Natural killer cell (primary cell): ENCODE results near the gene AKAP6. TPM values are rescaled to one million over a fixed set of nuclear protein-coding genes. Genes with fewer than 3 reads are reported as not detected.

Source experiments
- ATAC-seq, 3 donors: fragments of 150-1000 bp in 2 of 3; fragments of 200-7000 bp in 1 of 3; cut with Tn5 transposase; 1 replicate in 1 of 3; 2 replicates in 2 of 3; pipeline ENCODE4 v1.10.0; 2021; ENCODE audit warnings: mild to moderate bottlenecking in 2 of 3, moderate library complexity in 2 of 3
- DNase-seq, 2 donors: peaks; one replicate each; pipeline versions ENCODE4 v3.0.0 to v3.0.0-alpha.2; 2013 to 2021; ENCODE audit warnings: mixed read lengths in 1 of 2
- H3K27ac ChIP-seq: one replicate; pipeline ENCODE4 v1.5.1; 2013; ENCODE audit warnings: mild to moderate bottlenecking, low read length
- H3K27me3 ChIP-seq: one replicate; pipeline ENCODE4 v1.6.1; 2013; ENCODE audit warnings: low read length; ENCODE audit not compliant: control insufficient read depth, insufficient read depth
- H3K36me3 ChIP-seq: one replicate; pipeline ENCODE4 v1.6.1; 2013; ENCODE audit warnings: low read length; ENCODE audit not compliant: control insufficient read depth, insufficient read depth
- H3K4me1 ChIP-seq: one replicate; pipeline ENCODE4 v1.6.1; 2013; ENCODE audit warnings: low read length; ENCODE audit not compliant: control insufficient read depth, insufficient read depth
- H3K4me3 ChIP-seq: one replicate; pipeline ENCODE4 v1.5.1; 2013; ENCODE audit warnings: low read length
- H3K9me3 ChIP-seq: one replicate; pipeline ENCODE4 v1.6.1; 2013; ENCODE audit warnings: low read length; ENCODE audit not compliant: control insufficient read depth, insufficient read depth
- H3K27ac Mint-ChIP-seq, 2 donors: one replicate each; pipeline ENCODE4 v1.8.0; 2022; ENCODE audit warnings: mild to moderate bottlenecking in 2 of 2, mixed read lengths in 2 of 2, moderate library complexity in 1 of 2
- H3K27me3 Mint-ChIP-seq, 2 donors: one replicate each; pipeline ENCODE4 v1.8.0; 2022; ENCODE audit warnings: low read depth in 2 of 2, mixed read lengths in 2 of 2
- H3K36me3 Mint-ChIP-seq: one replicate; pipeline ENCODE4 v1.8.0; 2022; ENCODE audit warnings: mixed read lengths
- H3K4me1 Mint-ChIP-seq, 2 donors: one replicate each; pipeline ENCODE4 v1.8.0; 2022; ENCODE audit warnings: mixed read lengths in 2 of 2
- H3K4me3 Mint-ChIP-seq: one replicate; pipeline ENCODE4 v1.8.0; 2022; ENCODE audit warnings: mild to moderate bottlenecking, moderate library complexity, mixed read lengths
- H3K9me3 Mint-ChIP-seq, 2 donors: one replicate each; pipeline ENCODE4 v1.8.0; 2022; ENCODE audit warnings: mixed read lengths in 2 of 2
- CTCF ChIP-seq: fragments of 200-600 bp; IDR thresholded peaks from one replicate; pipeline ENCODE4 v1.8.0; 2022; ENCODE audit warnings: antibody characterized with exemption
- WGBS: methylation state at CpG from one replicate; pipeline ENCODE4 v1.1.7; 2013; ENCODE audit warnings: missing lambda C conversion rate; ENCODE audit not compliant: insufficient coverage; 5-methylcytosine and 5-hydroxymethylcytosine counted together
- intact Hi-C: fragments of 100-400 bp; cut with micrococcal nuclease; formaldehyde crosslinking; loops from one replicate; pipeline ENCODE4 v1.14.2; 2022
- total RNA-seq, 4 donors: library from RNA; stranded (reverse); fragments of 120-200 nt in 1 of 4; gene quantifications; one replicate each; pipeline versions ENCODE4 v1.2.3 to v1.2.4, GENCODE V29; 2013 to 2022

The AKAP6 gene
- total RNA-seq, 3 donors from 2014 or later (not counting 1 experiment from before 2014, with no cell fraction given): 0.21 to 1.3 (median 0.80) TPM

DNA sequence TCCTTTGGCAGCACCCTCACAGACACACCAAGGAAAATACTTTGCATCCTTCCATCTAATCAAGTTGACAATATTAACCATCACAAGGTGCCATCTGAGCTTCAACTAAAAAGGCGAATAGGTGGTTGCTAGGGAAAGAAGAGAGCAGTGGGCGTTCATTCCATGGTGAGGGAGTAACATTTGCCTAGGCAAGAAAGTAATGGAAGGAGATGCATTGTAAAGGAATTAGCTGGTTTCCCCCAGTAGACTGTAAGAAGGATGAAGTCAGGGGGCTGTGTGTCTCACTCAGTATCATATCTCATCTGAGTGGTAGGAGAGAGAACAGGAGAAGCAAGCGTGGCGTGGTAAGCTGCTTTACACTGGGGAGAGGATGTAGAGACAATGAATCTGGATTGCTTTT, 34.7 kb downstream of the AKAP6 start:
- no peak for TF ChIP-seq CTCF
- Mint-ChIP-seq H3K36me3 (no peaks in the 10 kb centered on the region), H3K4me3 (no peak overlapping the region), H3K27me3 (peaks cover 3 to 4% of the 10 kb centered on the region in 2 donors), H3K9me3 (peaks cover 0 to 7% of the 10 kb centered on the region in 2 donors), H3K4me1 (no peaks in the 10 kb centered on the region), H3K27ac (no peak overlapping the region)
- H3K4me3 ChIP-seq: no peak overlapping the region
- H3K27ac ChIP-seq: no peak overlapping the region
- WGBS: 92% methylated on average over 4 of the region's 4 CpGs
- no peaks in the 10 kb centered on the region for H3K36me3 ChIP-seq
- H3K4me1 ChIP-seq: no peaks in the 10 kb centered on the region
- no peaks in the 10 kb centered on the region for H3K9me3 ChIP-seq
- intact Hi-C loops: no loop called here
- ATAC-seq (no peak), DNase-seq (no peak)
- H3K27me3 ChIP-seq: no peaks in the 10 kb centered on the region

DNA sequence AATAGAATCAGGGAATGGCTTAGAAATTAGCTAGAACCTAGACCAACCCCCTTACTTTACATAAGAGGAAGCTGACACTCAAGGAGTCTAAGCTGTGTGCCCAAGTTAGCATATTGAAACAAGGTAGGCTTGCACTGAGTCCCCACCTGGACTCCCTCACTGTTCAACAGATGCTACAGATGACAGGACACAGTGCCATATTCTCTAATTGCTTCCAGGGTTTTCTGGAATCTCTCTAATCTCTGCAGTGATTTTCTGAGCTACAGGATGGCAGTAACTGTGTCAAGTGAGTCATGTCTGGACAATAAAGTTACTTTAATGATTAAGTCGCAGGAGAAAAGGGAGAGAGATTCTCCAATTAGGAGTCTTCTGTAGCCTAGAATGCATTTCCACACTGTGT, 35.8 kb downstream of the AKAP6 start:
- Mint-ChIP-seq H3K27ac (no peak overlapping the region), H3K4me3 (no peak overlapping the region), H3K27me3 (peaks cover 0 to 3% of the 10 kb centered on the region in 2 donors), H3K36me3 (no peaks in the 10 kb centered on the region), H3K9me3 (peaks cover 0 to 7% of the 10 kb centered on the region in 2 donors), H3K4me1 (no peaks in the 10 kb centered on the region)
- no peaks in the 10 kb centered on the region for H3K9me3 ChIP-seq
- H3K4me3 ChIP-seq: no peak overlapping the region
- ATAC-seq (no peak), DNase-seq (no peak)
- 88% methylated on average over 1 of the region's 1 CpG for WGBS
- no peak overlapping the region for H3K27ac ChIP-seq
- intact Hi-C loops: no loop called here
- H3K27me3 ChIP-seq: no peaks in the 10 kb centered on the region
- H3K36me3 ChIP-seq: no peaks in the 10 kb centered on the region
- no peak for TF ChIP-seq CTCF
- H3K4me1 ChIP-seq: no peaks in the 10 kb centered on the region

GRCh38 chr14:32366256-32366879, 37.3 kb downstream of the AKAP6 start:
- peaks cover 0 to 3% of the 10 kb centered on the region in 2 donors for H3K27me3 Mint-ChIP-seq
- Histone ChIP-seq H3K4me1 (no peaks in the 10 kb centered on the region), H3K9me3 (no peaks in the 10 kb centered on the region), H3K4me3 (no peak overlapping the region), H3K27ac (no peak overlapping the region), H3K27me3 (no peaks in the 10 kb centered on the region), H3K36me3 (no peaks in the 10 kb centered on the region)
- no peaks in the 10 kb centered on the region for H3K36me3 Mint-ChIP-seq
- no peak overlapping the region for H3K4me3 Mint-ChIP-seq
- TF ChIP-seq CTCF: no peak
- H3K27ac Mint-ChIP-seq: no peak overlapping the region
- ATAC-seq (no peak), DNase-seq (no peak)
- intact Hi-C loops: no loop called here
- H3K9me3 Mint-ChIP-seq: peaks cover 0 to 7% of the 10 kb centered on the region in 2 donors
- H3K4me1 Mint-ChIP-seq: no peaks in the 10 kb centered on the region

DNA sequence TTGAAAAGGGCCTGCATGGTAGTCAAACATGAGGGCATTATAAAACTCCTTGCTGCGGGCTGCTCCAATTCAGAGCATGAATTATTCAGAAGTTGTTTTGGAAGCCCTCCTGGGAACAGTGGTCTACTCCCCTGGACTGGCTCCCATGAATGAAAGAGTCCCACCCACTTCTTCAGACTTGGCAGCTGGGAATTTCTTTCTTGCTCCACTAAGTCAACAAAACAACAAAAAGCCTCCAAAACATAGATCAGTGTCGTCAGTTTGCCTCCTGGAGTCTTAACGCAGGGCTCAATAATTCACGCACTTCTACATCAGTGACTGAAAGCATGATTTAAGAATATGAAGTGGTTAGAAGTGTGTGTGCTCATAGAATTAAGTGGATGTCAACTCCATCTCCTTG, 37.9 kb downstream of the AKAP6 start:
- intact Hi-C loops: no loop called here
- no peaks in the 10 kb centered on the region for H3K9me3 ChIP-seq
- Mint-ChIP-seq H3K9me3 (peaks cover 0 to 7% of the 10 kb centered on the region in 2 donors), H3K27me3 (peaks cover 0 to 3% of the 10 kb centered on the region in 2 donors), H3K27ac (no peak overlapping the region), H3K4me3 (no peak overlapping the region), H3K4me1 (no peaks in the 10 kb centered on the region), H3K36me3 (no peaks in the 10 kb centered on the region)
- ATAC-seq (no peak), DNase-seq (no peak)
- WGBS: 94% methylated on average over 4 of the region's 4 CpGs
- H3K4me3 ChIP-seq: no peak overlapping the region
- no peaks in the 10 kb centered on the region for H3K4me1 ChIP-seq
- H3K27me3 ChIP-seq: no peaks in the 10 kb centered on the region
- no peak for TF ChIP-seq CTCF
- no peak overlapping the region for H3K27ac ChIP-seq
- H3K36me3 ChIP-seq: no peaks in the 10 kb centered on the region
